K562 (cell line): ENCODE measurements around the gene RPTOR. TPM values are rescaled to one million over a fixed set of nuclear protein-coding genes. Genes with fewer than 3 reads are reported as not detected.

Experiments used
- C11orf30 ChIP-seq: fragments of 450-650 bp; IDR thresholded peaks from 2 replicates; pipeline ENCODE4 v1.6.1; 2016; ENCODE audit warnings: low read depth, mild to moderate bottlenecking
- CC2D1A ChIP-seq: fragments of 450-650 bp; IDR thresholded peaks from 2 replicates; pipeline ENCODE4 v1.6.1; 2017; ENCODE audit warnings: mild to moderate bottlenecking
- HEY1 ChIP-seq: fragments of 250-450 bp; sonication (Bioruptor Pico); IDR thresholded peaks from 2 replicates; pipeline ENCODE4 v1.5.0; 2020; ENCODE audit warnings: mild to moderate bottlenecking, moderate library complexity, borderline replicate concordance
- MEIS2 ChIP-seq: fragments of 450-650 bp; IDR thresholded peaks from 2 replicates; pipeline ENCODE4 v1.6.1; 2014; ENCODE audit warnings: mild to moderate bottlenecking; ENCODE audit not compliant: partially characterized antibody
- SMARCC2 ChIP-seq: fragments of 450-650 bp; IDR thresholded peaks from 2 replicates; pipeline ENCODE4 v1.6.1; 2017; ENCODE audit warnings: antibody characterized with exemption, moderate library complexity, mild to moderate bottlenecking, low read depth
- polyA plus RNA-seq, 8 experiments: library from polyadenylated mRNA; depleted of rRNA in 4 of 8; stranded (reverse) in 5 of 8; unstranded in 3 of 8; fragments of >200 nt; fragmentation: Nextera tagmentation in 2 of 8; fragmentation: Illumina TruSeq in 1 of 8; extraction: Ambion mirVana in 2 of 8; extraction: Trizol in 1 of 8; gene quantifications; 2 replicates each; pipeline versions ENCODE4 v1.2.1 to v1.2.3, GENCODE V29; 2011 to 2014; ENCODE audit warnings: inconsistent platforms in 1 of 8, missing spikeins in 1 of 8
- total RNA-seq, 7 experiments: library from RNA; depleted of rRNA in 6 of 7; stranded (reverse); fragments of >200 nt in 6 of 7; fragmentation: Illumina TruSeq in 2 of 7; extraction: Trizol in 2 of 7; gene quantifications; 2 replicates each; pipeline versions ENCODE4 v1.2.1 to v1.2.3, GENCODE V29; 2011 to 2021; ENCODE audit warnings: low replicate concordance in 1 of 7
- TF ChIP-seq, protein P1 (sequence below), 2 experiments: fragments of 450-650 bp; formaldehyde crosslinking in 1 of 2; IDR thresholded peaks; 2 replicates each; pipeline versions ENCODE4 v1.4.0 to v1.6.1; 2014 to 2020; ENCODE audit warnings: mild to moderate bottlenecking in 2 of 2, borderline replicate concordance in 1 of 2, low read depth in 1 of 2
- TF ChIP-seq, protein P2 (sequence below), 2 experiments: fragments of 450-650 bp in 1 of 2; sonication (generic) in 1 of 2; formaldehyde crosslinking in 1 of 2; IDR thresholded peaks; 2 replicates each; pipeline versions ENCODE4 v1.7.1 to v1.9.0; 2016 to 2022; ENCODE audit warnings: inconsistent platforms in 1 of 2, mild to moderate bottlenecking in 1 of 2, missing genetic modification reagents in 1 of 2

The RPTOR gene
- total and polyA plus RNA-seq, 9 of the 15 experiments (the other 6 are each of a cell fraction or from before 2014, with no cell fraction given), result 0.24 to 54.1 (median 10.2) TPM

DNA sequence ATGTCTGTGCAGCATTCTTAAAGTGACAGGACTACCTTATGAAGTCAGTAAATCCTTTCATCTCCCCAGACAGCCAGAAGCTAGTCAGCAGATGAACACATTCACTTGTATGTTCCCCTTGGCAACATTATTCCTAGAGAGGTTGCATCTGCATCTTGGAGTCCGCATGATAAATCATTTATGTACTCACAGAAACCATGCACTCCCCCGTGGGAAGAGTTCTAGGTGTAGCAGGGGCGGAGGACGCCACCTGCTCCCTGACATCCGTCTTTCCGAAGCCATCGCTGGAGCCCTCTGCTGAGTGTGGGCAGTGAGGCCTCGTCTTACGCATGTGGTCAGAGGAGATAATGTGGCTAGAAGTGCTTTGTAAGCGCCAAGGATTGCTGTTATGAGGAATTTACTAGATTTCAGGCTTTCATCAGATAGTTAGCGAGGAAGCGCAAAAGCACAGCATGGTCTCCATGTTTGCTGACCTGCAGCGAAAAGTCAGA is 144.5 kb downstream of the RPTOR start (continued):
- TF ChIP-seq, protein P1, sequence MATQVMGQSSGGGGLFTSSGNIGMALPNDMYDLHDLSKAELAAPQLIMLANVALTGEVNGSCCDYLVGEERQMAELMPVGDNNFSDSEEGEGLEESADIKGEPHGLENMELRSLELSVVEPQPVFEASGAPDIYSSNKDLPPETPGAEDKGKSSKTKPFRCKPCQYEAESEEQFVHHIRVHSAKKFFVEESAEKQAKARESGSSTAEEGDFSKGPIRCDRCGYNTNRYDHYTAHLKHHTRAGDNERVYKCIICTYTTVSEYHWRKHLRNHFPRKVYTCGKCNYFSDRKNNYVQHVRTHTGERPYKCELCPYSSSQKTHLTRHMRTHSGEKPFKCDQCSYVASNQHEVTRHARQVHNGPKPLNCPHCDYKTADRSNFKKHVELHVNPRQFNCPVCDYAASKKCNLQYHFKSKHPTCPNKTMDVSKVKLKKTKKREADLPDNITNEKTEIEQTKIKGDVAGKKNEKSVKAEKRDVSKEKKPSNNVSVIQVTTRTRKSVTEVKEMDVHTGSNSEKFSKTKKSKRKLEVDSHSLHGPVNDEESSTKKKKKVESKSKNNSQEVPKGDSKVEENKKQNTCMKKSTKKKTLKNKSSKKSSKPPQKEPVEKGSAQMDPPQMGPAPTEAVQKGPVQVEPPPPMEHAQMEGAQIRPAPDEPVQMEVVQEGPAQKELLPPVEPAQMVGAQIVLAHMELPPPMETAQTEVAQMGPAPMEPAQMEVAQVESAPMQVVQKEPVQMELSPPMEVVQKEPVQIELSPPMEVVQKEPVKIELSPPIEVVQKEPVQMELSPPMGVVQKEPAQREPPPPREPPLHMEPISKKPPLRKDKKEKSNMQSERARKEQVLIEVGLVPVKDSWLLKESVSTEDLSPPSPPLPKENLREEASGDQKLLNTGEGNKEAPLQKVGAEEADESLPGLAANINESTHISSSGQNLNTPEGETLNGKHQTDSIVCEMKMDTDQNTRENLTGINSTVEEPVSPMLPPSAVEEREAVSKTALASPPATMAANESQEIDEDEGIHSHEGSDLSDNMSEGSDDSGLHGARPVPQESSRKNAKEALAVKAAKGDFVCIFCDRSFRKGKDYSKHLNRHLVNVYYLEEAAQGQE (IDR thresholded peaks at IDR 0.05; ENCODE audit: borderline replicate concordance), result 0 out of 2 replicates have a peak, but pooled peaks have one; percentile 4
- TF ChIP-seq, protein P1 (CRISPR knock-in tag; IDR thresholded peaks at IDR 0.05; ENCODE audit: low read depth), result no peak
- TF ChIP-seq C11orf30 (peak; percentile 68), CC2D1A (peak; percentile 39; the same call in 1 of the 2 replicates), MEIS2 (peak; percentile 82), HEY1 (CRISPR knock-in tag) (no peak), SMARCC2 (0 out of 2 replicates have a peak, but pooled peaks have one; percentile 60)
- TF ChIP-seq, protein P2, sequence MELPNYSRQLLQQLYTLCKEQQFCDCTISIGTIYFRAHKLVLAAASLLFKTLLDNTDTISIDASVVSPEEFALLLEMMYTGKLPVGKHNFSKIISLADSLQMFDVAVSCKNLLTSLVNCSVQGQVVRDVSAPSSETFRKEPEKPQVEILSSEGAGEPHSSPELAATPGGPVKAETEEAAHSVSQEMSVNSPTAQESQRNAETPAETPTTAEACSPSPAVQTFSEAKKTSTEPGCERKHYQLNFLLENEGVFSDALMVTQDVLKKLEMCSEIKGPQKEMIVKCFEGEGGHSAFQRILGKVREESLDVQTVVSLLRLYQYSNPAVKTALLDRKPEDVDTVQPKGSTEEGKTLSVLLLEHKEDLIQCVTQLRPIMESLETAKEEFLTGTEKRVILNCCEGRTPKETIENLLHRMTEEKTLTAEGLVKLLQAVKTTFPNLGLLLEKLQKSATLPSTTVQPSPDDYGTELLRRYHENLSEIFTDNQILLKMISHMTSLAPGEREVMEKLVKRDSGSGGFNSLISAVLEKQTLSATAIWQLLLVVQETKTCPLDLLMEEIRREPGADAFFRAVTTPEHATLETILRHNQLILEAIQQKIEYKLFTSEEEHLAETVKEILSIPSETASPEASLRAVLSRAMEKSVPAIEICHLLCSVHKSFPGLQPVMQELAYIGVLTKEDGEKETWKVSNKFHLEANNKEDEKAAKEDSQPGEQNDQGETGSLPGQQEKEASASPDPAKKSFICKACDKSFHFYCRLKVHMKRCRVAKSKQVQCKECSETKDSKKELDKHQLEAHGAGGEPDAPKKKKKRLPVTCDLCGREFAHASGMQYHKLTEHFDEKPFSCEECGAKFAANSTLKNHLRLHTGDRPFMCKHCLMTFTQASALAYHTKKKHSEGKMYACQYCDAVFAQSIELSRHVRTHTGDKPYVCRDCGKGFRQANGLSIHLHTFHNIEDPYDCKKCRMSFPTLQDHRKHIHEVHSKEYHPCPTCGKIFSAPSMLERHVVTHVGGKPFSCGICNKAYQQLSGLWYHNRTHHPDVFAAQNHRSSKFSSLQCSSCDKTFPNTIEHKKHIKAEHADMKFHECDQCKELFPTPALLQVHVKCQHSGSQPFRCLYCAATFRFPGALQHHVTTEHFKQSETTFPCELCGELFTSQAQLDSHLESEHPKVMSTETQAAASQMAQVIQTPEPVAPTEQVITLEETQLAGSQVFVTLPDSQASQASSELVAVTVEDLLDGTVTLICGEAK (IDR thresholded peaks at IDR 0.05), result no peak
- TF ChIP-seq, protein P2 (CRISPR knock-in tag; IDR thresholded peaks at IDR 0.05), result no peak
